CD4-positive, alpha-beta T cell treated with Interleukin-2 at 100 ng/mL for 4 hours (primary cell): ENCODE measurements around the gene RBKS.

Experiments used
- DNase-seq: peaks from one replicate; pipeline ENCODE4 v3.0.0-alpha.2; 2020; ENCODE audit warnings: low spot score

RBKS gene

DNA sequence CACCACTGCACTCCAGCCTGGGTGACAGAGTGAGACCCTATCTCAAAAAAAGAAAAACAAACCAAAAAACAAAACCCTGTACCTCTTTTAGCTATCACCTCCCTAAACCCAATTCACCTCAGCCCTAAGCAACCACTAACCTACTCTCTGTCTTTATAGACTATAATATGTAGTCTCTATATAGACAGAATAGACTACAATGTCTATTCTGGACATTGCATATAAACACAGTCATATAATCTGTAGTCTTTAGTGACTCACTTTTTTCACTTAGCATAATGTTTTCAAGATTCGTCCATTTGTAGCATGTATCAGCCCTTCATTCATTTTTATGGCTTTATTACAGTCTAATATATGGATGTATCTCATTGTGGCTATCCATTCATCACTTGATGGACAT lies 155.9 kb downstream of the RBKS start:
- no peak for DNase-seq
